GM18526 (cell line): ENCODE results near the gene NCK2.

ENCODE experiments used
- POLR2A ChIP-seq: IDR thresholded peaks from 3 replicates; pipeline ENCODE4 v1.6.1; 2011; ENCODE audit not compliant: insufficient read length; ENCODE audit errors: extremely low read depth

The NCK2 gene

DNA sequence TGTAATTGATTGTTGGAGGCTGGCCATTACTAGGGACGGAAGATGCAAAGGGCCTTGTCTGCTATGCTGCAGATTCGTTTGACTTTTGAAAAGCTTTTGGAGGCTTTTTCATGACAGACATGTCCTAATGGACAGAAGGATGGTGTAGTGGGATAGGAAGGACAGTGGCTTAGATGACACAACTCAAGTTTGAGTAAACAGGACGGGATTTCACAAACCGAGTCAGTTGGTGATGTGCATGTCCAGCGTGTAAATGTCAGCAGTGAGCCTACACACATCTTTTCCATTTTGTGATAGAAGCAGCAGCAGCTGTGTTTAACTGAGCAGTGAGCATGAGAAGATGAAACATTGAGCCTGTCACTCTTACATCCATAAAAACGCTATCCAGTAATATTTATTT lies 76.0 kb downstream of the NCK2 start:
- no peak for TF ChIP-seq POLR2A

DNA sequence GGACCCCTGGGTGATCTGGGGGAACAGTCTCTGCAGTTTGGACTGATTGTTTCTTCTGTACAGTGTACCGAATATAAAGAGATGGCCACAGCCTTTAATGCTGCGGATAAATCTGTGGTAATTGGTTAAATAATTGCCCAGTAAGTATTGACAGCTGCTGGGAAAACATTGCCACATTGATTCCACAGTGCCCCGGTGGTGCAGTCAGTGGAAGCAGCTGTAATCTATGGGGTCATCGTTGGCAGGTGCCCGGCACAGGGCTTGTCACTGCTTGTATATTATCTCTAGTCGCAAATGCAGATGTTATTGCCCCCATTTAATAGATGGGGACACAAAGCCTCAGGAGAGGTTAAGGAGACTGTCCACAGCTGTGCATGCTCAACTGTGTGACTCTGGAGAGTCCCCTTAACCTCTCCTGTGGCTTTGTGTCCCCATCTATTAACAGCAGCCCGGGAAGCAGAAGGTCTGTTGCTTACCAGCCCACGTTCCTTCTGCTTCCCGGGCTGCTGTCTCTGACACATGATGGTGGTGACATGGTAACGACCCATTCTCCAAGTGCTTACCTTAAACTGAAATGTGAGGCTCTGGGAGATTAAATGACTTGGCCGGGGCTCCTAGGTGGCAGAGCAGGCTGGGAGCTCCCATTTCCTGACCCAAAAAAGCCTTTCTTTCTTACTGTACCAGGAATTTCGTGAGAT lies 76.9 kb downstream of the NCK2 start:
- TF ChIP-seq POLR2A: no peak

DNA sequence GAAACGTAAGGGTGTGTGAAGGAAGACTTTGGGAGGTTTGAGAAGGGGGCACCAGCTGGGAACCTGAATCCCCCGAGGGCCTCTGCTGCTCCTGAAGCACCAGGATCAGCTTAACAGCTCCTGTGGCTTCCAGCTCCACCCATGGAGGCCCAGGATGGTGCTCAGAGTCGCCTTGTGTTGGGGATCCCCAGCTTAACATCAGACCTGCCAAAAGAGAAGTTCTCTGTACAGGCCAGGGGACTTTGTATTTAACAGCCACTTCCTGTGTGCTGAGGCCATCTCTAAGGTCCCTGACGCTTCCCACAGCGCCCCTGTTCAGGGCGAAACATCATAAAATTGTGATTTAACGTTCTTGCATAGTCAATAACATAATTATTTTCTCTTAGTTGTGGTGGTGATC lies 77.5 kb downstream of the NCK2 start:
- no peak for TF ChIP-seq POLR2A

DNA sequence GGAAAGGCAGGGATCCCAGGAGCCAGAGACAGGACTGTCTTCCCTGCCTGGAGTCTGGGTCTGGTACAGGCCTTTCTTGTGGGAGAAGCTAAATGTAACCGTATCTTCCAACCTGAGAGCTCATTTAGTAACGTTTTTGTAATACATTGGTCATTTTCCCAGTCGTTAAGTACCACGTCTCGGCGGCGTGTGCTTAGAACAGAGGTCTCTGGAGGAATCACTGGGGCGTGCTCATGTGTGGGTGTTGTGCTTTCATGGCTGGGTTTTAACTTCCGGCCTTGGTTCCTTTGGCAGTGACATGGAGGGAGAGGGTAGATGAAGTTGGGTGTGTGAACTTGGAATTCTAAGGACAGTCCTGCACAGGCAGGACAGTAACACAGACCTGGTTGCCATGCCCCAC lies 79.7 kb downstream of the NCK2 start:
- TF ChIP-seq POLR2A: no peak

DNA sequence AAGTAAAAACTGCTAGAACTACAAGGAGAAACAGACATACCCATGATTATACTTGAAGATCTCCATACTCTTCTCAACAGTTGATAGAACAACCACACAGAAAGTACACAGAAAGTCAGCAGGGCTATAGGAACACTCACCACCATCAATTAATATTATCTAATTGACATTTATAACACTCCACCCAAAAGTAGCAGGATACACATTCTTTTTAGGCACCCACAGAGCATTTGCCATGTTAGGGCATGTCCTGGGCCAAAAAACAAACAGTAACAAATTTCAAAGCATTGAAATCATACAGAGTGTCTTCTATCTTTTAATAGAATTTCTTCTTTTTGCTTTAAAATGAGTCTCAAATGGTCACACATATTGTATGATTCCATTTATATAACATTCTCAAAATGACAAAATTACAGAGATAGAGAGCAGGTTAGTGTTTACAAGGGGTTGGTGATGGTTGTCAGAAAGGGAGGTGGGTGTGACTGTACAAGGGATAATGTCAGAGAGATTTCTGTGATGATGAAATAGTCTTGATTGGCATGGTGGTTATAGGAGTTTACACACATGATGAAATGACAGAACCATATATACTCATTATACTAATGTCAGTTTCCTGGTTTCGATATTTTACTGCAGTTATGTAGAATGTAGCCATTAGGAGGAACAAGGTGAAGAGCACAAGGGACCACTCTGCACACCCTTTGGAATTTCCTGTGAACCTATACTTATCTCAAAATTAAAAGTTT lies 82.8 kb downstream of the NCK2 start:
- TF ChIP-seq POLR2A: no peak

DNA sequence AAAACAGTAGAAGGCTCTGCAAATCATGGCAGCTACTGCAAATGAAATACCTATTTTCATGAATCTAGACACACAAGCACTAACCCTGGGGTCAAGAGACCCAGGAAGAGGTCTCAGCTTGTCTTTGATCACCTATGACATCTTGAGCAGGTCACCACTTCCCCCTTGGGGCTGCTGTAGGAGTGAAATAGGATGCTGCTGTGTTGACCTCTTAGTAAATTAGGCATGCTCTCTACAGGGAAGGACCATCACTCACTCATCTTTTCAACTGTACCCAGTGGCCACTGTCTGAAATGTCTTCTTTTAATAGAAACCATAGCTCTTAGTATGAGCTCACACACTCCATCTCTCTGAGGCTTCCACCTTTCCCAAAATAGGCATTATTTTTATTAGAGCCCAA lies 83.8 kb downstream of the NCK2 start:
- no peak for TF ChIP-seq POLR2A

DNA sequence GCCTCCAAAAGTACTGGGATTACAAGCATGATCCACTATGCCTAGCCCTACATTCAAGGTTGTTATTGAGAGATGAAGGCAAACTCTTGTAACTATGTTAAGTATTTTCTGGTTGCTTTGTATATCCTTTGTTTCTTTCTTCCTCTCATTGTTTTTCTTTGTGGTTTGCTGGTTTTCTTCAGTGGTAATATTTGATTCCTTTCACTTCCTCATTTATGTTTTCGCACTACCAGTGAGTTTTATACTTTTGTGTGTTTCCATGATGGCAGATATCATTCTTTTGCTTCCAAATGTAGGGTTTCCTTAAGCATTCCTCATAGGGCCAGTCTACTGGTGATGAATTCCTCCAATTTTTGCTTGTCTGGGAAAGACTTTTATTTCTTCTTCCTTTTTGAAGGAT lies 90.2 kb downstream of the NCK2 start:
- TF ChIP-seq POLR2A: no peak

DNA sequence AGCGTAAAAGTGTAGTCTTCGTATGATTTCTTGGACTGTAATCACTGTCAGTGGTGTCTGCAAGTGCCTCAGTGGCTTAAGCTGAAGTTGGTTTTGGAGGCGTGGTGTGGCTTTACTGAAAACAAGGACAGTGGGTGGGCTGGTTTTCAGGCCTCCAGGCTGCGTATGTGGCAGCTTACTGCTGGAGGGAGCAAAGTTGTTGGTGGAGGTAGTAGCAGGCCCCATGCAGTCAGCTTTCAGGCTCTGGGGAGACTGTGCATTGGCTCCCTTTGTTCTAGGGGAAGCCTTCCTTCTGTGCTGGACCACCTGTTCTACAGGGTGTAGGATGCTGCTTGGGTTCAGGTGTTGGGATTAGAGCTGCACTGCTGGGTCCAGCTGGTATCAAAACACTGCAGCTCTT lies 91.6 kb downstream of the NCK2 start:
- TF ChIP-seq POLR2A: no peak

DNA sequence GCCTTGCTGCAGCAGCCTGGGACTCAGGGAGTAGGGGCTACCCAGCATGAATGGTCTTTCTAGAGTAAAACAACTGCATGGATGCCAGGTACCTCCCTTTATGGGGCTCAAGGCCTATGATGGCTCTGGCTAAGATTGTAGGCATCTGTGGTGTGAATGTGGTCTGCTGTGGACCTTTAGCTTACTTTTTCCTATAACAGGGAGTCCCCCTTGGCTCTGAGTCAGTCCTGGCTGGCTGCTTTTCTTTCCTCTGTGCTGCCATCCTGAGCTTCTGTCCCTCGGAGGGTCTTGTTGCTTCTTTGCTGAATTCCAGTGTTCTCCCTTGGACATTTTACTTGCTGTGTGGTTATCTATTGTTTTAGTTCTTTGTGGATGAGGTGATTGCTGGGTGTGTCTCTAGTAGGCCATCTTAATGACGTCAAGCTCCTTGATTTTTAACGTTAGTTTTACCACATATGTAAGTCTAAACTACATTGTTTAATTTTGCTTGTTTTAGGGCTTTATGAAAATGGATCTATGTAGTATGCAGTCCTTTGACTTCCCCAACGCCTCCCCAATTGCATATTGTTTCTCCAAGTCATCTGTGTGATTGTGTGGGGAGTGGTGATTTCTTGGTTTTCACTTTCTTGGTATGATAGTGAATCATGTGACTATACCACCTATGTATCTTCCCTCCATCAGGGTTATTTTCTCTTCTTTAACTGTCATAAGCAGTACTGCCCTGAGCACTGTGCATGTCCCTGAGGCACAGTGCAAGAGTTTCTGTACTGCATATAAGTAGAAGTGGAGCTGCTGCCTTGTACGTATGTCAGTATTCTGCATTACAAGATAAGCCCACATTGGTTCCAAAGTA lies 92.4 kb downstream of the NCK2 start:
- TF ChIP-seq POLR2A: no peak

DNA sequence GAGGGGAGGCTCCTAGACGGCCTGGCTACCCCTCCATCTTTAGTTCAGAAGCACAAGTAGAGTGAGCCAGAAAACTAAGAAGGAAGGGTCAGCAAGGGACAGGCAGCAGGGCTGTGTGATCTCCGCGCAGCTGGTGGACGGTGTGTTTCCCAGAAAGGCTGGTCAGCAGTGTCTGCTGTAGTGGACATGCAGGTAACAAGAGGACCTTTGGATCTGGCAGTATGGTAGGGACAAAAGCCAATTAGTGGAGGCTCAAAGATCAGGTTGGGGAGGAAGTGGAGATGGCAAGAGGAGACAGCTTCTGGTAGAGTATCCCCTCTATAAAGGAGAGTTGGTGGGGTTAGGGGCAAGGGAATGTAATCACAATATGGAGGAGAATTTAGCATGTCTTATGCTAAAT lies 95.1 kb downstream of the NCK2 start:
- no peak for TF ChIP-seq POLR2A

DNA sequence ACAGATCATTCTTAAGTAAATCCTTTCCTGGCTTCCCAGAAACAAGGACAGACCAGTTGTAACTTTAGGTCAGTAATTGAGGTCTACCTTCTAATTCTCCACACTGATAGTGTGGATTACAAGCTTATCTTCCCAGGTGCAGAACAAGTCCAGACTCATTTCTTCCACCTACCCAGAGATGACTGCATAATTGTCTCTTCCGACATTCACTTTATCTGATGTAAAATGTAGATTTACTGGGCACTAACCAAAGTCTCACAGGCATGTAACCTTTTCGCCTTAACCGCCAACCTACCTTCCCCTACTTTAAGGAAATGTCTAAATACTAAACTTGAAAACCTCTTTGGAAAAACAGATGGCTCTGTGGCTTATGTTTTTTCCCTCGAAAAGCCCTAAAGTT lies 96.2 kb downstream of the NCK2 start:
- TF ChIP-seq POLR2A: no peak

DNA sequence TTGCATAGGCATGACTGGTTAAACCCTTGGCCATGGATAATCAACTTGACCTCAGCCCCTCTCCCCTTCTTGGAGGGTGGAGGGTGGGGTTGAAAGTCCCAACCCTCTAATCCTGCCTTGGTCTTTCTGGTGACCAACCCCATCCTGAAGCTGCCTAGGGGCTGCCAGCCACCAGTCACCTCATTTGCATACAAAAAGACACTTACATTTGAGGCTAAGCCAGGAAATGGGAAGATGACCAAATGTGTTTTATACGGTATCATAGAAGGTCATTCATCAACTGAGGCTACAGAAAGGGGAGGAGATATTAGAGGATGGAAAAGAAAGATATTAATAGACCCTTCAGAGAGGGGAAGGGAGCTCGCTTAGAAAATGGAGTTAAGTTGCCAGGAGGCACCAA lies 96.8 kb downstream of the NCK2 start:
- TF ChIP-seq POLR2A: no peak

DNA sequence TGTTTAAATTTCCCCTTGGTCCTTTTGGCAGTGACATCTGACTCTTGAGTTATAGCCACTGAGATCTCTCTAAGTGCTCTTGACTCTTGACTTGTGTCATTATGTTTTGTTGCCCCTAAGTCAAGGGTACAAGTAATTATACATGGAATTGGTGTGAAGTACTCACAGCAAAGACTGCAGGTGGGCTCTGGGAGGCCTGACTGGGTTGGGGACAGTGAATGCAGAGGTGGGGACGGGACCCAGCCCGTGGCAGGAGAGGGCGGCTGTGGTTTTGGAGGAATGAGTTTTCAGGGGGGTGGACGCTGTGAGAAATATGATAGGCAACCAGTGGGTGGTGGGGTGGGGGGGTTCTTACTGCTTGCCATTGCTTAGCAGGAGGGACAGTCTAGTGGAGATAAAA lies 97.8 kb downstream of the NCK2 start:
- no peak for TF ChIP-seq POLR2A

DNA sequence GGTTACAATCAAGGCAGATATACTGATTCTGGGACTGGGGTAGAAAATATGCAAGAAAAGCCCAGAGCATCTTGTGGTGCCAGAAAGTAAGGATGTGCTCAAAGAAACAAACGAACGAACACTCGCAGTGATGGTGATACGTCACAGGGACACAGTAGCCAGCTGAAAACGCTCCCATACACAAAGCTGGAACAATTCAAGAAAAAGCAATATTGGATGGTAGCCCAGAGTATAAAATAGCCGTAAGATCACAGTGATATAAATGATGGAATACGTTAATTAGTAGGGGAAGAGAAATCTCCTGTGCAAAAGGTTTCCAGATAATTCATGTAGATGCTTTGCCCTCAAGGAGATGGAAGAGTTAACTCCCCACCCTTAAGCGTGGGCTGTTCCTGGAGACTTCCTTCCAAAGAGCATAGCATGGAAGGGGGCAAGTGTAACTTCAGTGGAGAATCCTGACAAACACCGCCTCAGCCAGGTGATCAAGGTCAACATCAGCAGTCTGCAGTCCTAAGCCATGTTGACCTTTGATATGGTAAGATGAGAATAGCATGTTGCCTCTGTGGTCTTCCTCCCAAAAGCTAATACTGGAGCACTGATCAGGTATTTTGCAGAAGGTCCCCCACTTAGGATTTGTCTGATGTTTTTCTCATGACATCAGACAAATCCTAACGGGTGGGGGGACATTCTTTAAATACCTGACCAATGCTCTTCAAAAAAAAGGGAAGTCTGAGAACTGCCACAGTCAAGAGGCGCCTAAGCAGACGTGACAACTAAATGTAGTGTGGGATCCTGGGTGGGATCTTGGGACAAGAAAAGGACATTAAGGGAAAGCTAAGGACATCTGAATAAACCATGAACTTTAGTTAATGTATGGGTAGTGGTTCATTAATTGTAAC lies 99.0 kb downstream of the NCK2 start:
- no peak for TF ChIP-seq POLR2A

DNA sequence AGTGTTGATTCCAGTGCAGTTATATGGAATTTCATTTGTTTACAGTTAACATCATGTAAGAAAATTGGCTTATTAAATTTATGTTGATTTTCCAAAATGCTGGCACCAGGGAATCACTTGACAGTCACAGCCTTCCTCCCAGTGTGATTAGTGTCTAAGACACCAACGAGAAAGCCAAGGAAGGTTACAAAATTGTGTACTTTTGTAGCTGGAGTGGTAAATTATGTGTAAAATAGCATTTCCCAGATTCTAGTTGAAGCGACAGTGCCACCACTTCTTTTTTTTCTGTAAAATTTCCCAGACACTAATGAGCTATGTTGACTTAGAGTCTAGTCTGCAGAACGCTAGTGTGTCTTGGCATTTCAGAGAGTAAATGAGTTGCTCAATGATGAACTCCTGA lies 101.3 kb downstream of the NCK2 start:
- no peak for TF ChIP-seq POLR2A
